Neural cell (in vitro differentiated cells): Measurements from ENCODE around the gene MAS1. TPM values are rescaled to one million over a fixed set of nuclear protein-coding genes. Genes with fewer than 3 reads are reported as not detected.

Experiments
- H2AFZ ChIP-seq: fragments of 200-600, 300-800 bp; sonication (generic), shearing (Covaris generic); 2 replicates; pipeline ENCODE4 v1.6.0; 2014; ENCODE audit warnings: low read depth, mild to moderate bottlenecking, antibody characterized with exemption, low read length, moderate library complexity
- H3F3A ChIP-seq: fragments of 200-600 bp; shearing (Covaris generic); 2 replicates; pipeline ENCODE4 v1.6.1; 2016; ENCODE audit warnings: mild to moderate bottlenecking, moderate library complexity, mixed read lengths, antibody characterized with exemption, low read length; ENCODE audit not compliant: insufficient read depth, poor library complexity, severe bottlenecking
- H3K27ac ChIP-seq: fragments of 200-600, 300-800 bp; sonication (generic), shearing (Covaris generic); 2 replicates; pipeline ENCODE4 v1.5.1; 2014; ENCODE audit warnings: mild to moderate bottlenecking, low read length, moderate library complexity
- H3K27me3 ChIP-seq: fragments of 300-800, 200-600 bp; sonication (generic), shearing (Covaris generic); 2 replicates; pipeline ENCODE4 v1.6.0; 2014; ENCODE audit warnings: mild to moderate bottlenecking, low read depth, low read length, moderate library complexity; ENCODE audit not compliant: insufficient read depth
- H3K36me3 ChIP-seq: fragments of 300-800, 200-600 bp; sonication (generic), shearing (Covaris generic); 2 replicates; pipeline ENCODE4 v1.5.1; 2014; ENCODE audit warnings: mild to moderate bottlenecking, antibody characterized with exemption, low read length, moderate library complexity; ENCODE audit not compliant: insufficient read depth
- H3K4me2 ChIP-seq: fragments of 300-800, 200-600 bp; sonication (generic), shearing (Covaris generic); 2 replicates; pipeline ENCODE4 v1.6.0; 2014; ENCODE audit warnings: mild to moderate bottlenecking, low read length
- H3K4me3 ChIP-seq: fragments of 300-800, 200-600 bp; sonication (generic), shearing (Covaris generic); 2 replicates; pipeline ENCODE4 v1.5.1; 2014; ENCODE audit warnings: mild to moderate bottlenecking, low read length, moderate library complexity
- H3K79me2 ChIP-seq: fragments of 200-600 bp; shearing (Covaris generic); replicated peaks from 2 replicates; pipeline ENCODE4 v1.6.0; 2014; ENCODE audit warnings: mild to moderate bottlenecking, low read length, moderate library complexity; ENCODE audit not compliant: insufficient read depth
- H3K9ac ChIP-seq: fragments of 300-800, 200-600 bp; sonication (generic), shearing (Covaris generic); 2 replicates; pipeline ENCODE4 v1.6.1; 2016; ENCODE audit warnings: mild to moderate bottlenecking, low read length, mixed read lengths
- H3K9me2 ChIP-seq: fragments of 200-600 bp; shearing (Covaris generic); 2 replicates; pipeline ENCODE4 v1.6.1; 2016; ENCODE audit warnings: mild to moderate bottlenecking, low read length, mixed read lengths; ENCODE audit not compliant: insufficient read depth
- H3K9me3 ChIP-seq: fragments of 200-600, 300-800 bp; sonication (generic), shearing (Covaris generic); 2 replicates; pipeline ENCODE4 v1.6.1; 2016; ENCODE audit warnings: mild to moderate bottlenecking, mixed run types, low read length, moderate library complexity, mixed read lengths
- H4K20me1 ChIP-seq: fragments of 200-600 bp; shearing (Covaris generic); 2 replicates; pipeline ENCODE4 v1.6.1; 2016; ENCODE audit warnings: mild to moderate bottlenecking, mixed run types; ENCODE audit not compliant: insufficient read depth
- MXI1 ChIP-seq: fragments of 450-650 bp; conservative IDR thresholded peaks from 2 replicates; pipeline ENCODE4 v1.6.1; 2014; ENCODE audit warnings: antibody characterized with exemption, mild to moderate bottlenecking; ENCODE audit not compliant: poor library complexity, severe bottlenecking
- SMC3 ChIP-seq: fragments of 450-650 bp; conservative IDR thresholded peaks from 2 replicates; pipeline ENCODE4 v1.6.1; 2014; ENCODE audit warnings: antibody characterized with exemption, mild to moderate bottlenecking, moderate library complexity; ENCODE audit not compliant: poor library complexity
- TAF1 ChIP-seq: IDR thresholded peaks from 2 replicates; pipeline ENCODE4 v1.6.1; 2012; ENCODE audit warnings: low read depth
- polyA plus RNA-seq: library from polyadenylated mRNA; depleted of rRNA; stranded (reverse); fragments of >200 nt; gene quantifications from 2 replicates; pipeline ENCODE4 v1.2.3, GENCODE V29; 2014

Gene MAS1
- polyA plus RNA-seq, 1 donor from 2014 or later = not detected

- no peaks in the 10 kb centered on the region for H3K27me3 ChIP-seq
- H3K79me2 ChIP-seq = no peaks in the 10 kb centered on the region
- no peaks in the 10 kb centered on the region for H4K20me1 ChIP-seq
- H3K36me3 ChIP-seq = no peaks in the 10 kb centered on the region
- H3K4me3 ChIP-seq = no peak overlapping the region
- no peaks in the 10 kb centered on the region for H3F3A ChIP-seq
- H3K9me3 ChIP-seq = no peaks in the 10 kb centered on the region
- H2AFZ ChIP-seq = no peak overlapping the region
- no peak overlapping the region for H3K27ac ChIP-seq
- TF ChIP-seq SMC3 = no peak
- no peak overlapping the region for H3K4me2 ChIP-seq
- no peak overlapping the region for H3K9ac ChIP-seq
- no peaks in the 10 kb centered on the region for H3K9me2 ChIP-seq
Measured at GRCh38 chr6:159935633-159936032, 44.8 kb downstream of the MAS1 start.

GRCh38 chr6:159939591-159940016 is 48.8 kb downstream of the MAS1 start:
- Histone ChIP-seq H3F3A (no peaks in the 10 kb centered on the region), H3K4me2 (no peak overlapping the region), H2AFZ (no peak overlapping the region), H3K36me3 (no peaks in the 10 kb centered on the region), H4K20me1 (no peaks in the 10 kb centered on the region), H3K4me3 (no peak overlapping the region), H3K9ac (no peak overlapping the region), H3K79me2 (no peaks in the 10 kb centered on the region), H3K27me3 (no peaks in the 10 kb centered on the region), H3K9me3 (peaks cover 8% of the 10 kb centered on the region), H3K27ac (no peak overlapping the region), H3K9me2 (no peaks in the 10 kb centered on the region)
- no peak for TF ChIP-seq MXI1
- TF ChIP-seq TAF1 = no peak

Other genes with a start within 250 kb of the MAS1 start
- gene SOD2, start 197.7 kb upstream of the MAS1 start, polyA plus RNA-seq = 117 and 137 TPM in 2 replicates
- gene WTAP, start 163.5 kb upstream of the MAS1 start, polyA plus RNA-seq = 94.1 and 98.3 TPM in 2 replicates
- 143 and 145 TPM in 2 replicates for gene ACAT2, start 128.9 kb upstream of the MAS1 start, polyA plus RNA-seq
- 352 and 379 TPM in 2 replicates for gene TCP1, start 101.4 kb upstream of the MAS1 start, polyA plus RNA-seq
- gene MRPL18, start 100.5 kb upstream of the MAS1 start, polyA plus RNA-seq = 104 and 105 TPM in 2 replicates
- gene PNLDC1, start 90.7 kb upstream of the MAS1 start, polyA plus RNA-seq = not detected in 2 replicates
- gene IGF2R, start 78.1 kb downstream of the MAS1 start, polyA plus RNA-seq = 15.0 and 22.6 TPM in 2 replicates
- 0.71 and 1.4 TPM in 2 replicates for gene SLC22A1, start 230.8 kb downstream of the MAS1 start, polyA plus RNA-seq